NOMO-1 treated with DMSO at 0.1 percent for 48 hours (cell line): ENCODE measurements around the gene TRIM66.

Source experiments
- DNase-seq: peaks from one replicate; lab custom pipeline; 2025; ENCODE audit not compliant: unreplicated experiment; lab: John Stamatoyannopoulos, UW

Gene TRIM66

DNA sequence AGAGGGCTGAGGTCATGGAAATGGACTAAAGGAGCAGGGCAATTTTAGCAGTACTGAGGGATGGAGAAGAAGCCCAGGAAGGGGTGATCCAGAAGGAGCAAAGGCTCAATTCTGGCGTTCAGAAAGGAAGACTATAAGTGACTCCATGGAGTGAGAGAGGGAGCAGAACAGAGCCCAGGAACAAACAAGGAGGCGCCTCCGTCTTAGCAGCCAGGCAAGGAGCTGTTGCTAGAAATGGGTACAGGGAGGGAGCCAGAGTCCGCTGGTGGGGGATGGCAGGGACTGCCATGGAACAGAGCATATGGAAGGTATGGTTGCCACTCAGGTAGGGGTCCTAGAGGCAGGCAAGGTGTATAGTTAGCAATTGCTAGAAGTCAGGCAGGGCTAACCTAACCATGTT is 68.0 kb downstream of the TRIM66 start:
- DNase-seq: no peak

DNA sequence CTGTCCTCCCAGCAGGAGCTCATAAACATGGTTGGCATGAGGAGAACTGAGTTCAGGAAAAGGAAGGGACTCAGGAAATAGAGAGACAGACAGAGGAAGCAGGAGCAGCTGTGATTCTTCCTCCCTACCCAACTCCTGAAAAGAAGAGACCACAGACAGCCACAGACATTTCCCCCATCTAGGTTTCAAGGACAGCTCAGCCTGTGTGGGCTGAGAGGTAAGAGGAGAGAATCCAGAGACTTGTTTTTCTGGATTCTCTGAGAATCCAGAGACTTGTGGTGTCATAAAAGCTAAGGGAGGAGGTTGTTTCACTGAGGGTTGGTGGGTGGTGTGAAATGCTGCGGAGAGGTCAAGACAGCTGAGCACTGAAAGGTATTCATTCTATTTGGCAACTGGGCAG is 69.4 kb downstream of the TRIM66 start:
- DNase-seq: no peak

- DNase-seq: no peak
These were observed 69.9 kb downstream of the TRIM66 start for GRCh38 chr11:8612522-8612921.

DNA sequence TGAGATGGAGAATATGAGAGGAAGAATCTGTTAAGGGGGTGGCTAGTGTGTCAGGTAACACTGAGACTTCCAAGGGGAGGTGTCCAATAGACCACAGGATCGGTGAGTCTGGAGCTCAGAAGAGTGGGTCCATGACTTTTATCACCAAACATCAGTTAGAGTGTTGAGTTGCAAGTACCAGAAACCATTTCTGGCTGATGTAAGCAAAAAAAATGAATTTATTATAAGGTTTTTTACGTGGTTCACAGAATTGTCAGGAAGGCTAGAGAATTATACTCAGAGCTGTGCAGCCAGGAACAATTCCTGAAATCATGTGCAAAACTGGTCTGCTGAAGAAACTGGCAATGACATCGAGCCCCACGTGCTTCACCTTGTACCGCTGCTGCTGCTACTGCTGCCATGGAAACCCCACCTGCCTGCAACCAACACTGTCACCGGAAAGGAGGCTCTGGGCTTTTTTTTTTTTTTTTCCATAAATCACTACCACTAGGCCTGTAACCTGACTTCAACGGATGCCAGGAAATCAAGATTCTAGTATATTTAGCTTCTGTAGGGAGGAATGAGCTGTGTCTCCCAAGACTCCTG is 71.8 kb downstream of the TRIM66 start:
- no peak for DNase-seq

DNA sequence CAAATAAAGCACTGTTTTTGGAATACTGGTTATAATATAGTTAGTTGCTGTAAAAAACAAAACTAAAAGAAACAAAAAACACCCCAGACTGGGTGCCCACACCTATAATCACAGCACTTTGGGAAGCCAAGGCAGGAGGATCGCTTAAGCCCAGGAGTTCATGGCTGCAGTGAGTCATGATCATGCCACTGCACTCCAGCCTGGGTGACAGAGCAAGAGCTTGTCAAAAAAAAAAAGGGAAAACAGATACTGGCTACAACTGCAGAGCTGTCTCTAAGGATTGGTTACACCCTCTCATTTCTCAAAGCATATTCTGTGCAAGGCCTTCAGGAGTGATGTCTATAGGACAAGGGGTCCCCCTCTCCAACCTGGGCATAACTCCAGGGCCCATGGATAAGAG is 73.8 kb downstream of the TRIM66 start:
- DNase-seq: no peak

GRCh38 chr11:8605971-8606563 is 76.4 kb downstream of the TRIM66 start:
- no peak for DNase-seq

GRCh38 chr11:8604078-8604723 is 78.3 kb downstream of the TRIM66 start:
- peak; percentile 57 for DNase-seq

- no peak for DNase-seq
These were observed 78.8 kb downstream of the TRIM66 start for GRCh38 chr11:8603696-8604077.

DNA sequence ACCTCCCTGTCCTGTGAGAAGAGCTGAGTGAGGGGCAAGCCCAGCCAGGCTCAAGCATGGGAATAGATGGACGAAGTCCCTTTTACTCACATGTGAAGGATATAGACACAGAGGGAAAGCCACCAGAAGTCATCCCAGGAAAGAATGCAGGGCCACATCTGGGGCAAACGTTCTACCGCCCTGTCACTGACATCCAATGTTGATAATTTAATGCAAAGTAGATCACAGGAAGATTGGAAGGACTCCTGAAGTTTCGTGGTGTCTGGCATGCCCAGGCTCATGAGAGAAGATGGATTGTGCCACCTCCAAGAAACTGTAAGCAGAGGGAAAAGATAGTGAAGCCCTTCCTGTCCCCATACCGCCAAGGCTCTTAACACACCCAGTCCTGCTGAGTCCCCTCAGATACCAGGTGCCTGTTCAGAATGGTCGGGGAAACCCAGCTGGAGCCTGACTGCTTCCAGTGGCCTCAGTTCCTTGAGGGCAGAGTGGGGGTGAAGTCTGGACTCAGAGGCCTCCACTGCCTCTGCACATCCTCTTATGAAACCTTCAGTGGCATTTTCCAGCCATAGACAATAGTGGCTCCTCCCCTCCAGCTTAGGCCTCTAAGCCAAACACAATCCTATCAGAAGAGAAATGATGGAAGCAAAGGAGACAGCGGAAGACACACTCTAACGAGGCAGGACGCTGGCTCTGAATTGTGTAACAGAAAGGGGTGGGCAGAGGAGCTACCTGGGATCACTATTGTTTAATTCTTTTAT is 80.9 kb downstream of the TRIM66 start:
- DNase-seq: no peak

DNA sequence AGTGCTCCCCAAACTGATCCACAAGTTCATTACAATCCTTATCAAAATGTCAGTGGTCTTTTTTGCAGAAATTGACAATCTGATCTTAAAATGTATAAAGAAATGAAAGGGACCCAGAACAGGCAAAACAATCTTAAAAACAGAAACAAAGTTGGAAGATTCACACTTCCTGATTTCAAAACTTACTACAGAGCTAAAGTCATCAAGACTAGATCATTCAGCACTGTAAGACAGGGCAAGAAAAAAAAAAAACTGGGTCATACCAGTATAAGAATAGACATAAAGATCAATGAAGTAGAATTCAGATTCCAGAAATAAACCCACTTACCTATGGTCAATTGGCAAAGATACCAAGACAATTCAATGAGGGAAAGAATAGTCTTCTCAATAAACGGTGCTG is 84.0 kb downstream of the TRIM66 start:
- peak; percentile 9 for DNase-seq

GRCh38 chr11:8597182-8597581 is 85.3 kb downstream of the TRIM66 start:
- peak; percentile 64 for DNase-seq

DNA sequence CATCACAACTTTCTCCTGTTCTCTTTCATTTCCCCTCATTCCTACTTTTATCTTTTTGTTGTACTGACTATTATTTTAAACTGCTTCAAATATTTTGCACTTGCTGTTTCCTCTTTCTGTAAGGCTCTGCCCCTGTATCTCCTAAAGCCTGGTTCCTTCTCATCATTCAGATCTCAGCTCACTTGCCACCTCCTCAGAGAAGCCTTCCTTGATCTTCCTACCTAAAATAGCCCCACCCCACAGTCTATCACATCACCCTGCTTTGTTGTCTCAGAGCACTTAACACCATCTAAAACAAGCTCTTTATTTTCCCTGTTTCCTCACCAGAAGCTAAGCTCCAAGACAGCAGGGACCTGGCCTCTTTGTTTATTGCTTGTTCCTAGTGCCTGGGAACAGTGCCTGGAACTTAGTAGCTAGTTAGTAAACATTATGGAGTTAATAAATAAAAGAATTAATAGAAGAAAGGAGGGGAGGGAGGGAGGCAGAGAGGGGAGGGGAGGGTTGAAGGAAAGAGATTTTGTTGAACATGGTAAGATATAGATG is 85.9 kb downstream of the TRIM66 start:
- no peak for DNase-seq

DNA sequence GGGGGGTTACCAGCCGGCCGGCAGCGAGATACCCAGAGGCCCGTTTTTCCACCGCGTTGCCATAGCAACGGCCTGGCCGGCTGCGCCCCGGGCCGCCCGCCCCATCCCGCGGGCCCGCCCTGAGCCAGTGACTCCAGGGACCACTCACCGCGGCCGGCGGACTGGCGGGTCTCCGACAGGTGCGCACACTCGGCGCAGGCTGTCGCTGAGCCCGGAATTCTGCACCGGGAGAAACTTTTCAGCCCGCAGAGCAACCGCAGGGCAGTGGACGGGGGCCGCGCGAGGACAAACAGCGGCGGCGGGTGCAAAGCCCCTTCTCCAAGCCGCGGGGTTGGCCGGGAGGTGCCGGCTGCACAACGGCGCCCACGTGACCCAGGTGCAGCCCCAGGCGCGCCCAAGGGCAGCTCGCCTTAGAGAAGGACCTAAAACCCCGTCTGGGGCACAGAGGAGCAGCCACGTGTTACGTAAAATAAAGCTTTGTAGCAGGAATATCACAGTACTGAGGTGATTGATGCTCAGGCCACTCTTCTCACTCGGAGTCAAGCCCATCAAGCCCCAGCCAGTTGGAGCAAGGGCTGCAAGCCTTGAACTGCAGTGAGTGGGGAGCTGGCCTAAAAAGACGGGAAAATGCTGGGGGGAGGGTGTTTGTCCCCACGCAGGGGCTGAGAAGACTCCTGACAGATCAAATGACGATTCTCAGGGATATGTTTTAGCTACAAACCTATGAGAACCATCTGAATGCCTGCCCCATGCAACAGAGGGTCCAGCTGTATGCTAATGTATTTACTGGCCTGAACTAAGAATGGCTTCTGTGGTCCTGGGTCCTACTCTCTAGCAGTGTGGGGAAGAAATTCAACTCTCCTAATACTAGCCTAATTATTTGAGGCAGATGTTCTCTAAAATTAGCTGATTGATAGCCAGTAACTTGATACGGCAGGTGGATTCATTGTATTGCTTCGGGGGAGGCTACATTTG is 88.2 kb downstream of the TRIM66 start, which contains the start of gene STK33:
TSS of gene STK33 (minus strand) at position 294 of the 975 bp plus-strand sequence. CDS start 119,323 bp downstream, outside the sequence.
- DNase-seq: peak; percentile 42

DNA sequence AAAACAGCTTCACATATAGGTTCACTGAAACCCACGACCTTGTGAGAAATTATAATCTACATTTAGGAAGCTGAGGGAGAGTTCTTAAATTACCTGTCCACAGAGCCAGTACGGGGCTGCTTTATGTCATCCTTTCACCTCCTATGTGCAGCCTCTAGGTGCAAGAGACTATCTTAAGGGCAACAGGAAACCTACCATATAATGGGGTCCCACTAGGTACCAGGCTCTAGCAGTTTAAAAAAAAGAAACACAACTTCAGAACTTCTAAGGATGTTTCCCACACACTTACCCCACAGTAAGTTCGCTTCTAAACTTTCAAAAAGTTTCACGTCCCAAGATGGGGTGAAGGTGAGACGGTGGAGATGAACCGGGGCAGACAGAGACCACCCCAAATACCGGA is 89.0 kb downstream of the TRIM66 start:
- no peak for DNase-seq

DNA sequence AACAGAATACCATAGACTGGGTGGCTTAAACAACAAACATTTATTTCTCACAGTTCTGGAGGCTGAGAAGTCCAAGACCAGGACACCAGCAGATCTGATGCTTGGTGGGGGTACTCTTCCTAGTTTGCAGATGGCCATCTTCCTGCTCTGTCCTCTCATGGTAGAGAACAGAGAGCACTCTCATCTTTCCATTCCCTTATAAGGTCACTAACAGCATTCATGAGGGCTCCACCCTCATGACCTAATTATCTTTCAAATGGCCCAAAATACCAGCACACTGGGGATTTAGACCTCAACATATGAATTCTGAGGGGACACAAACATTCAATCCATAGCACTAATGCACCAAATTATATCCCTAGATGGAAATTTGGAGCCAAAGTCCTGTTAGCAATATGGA is 94.5 kb downstream of the TRIM66 start:
- no peak for DNase-seq

DNA sequence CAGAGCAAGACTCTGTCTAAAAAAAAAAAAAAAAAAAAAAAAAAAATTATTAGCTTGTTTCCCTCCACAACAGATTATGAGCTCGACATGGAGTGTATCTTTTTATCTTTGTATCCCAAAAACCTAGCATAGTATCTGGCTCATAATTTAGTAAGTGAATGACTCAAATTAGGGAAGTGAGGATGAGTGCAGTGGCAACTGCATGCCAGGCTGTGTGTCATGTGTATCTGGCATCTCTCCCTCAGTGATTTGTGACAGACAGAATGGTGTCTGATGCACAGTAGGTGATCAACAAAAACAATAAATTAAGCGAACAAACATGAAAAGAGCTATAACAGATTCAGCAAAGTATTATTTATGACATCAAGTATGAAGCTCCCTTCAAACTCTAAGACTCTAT is 95.7 kb downstream of the TRIM66 start:
- no peak for DNase-seq

- peak; percentile 2 for DNase-seq
These were observed 96.3 kb downstream of the TRIM66 start for GRCh38 chr11:8586184-8586583.

- no peak for DNase-seq
These were observed 98.0 kb downstream of the TRIM66 start for GRCh38 chr11:8584511-8584910.

DNA sequence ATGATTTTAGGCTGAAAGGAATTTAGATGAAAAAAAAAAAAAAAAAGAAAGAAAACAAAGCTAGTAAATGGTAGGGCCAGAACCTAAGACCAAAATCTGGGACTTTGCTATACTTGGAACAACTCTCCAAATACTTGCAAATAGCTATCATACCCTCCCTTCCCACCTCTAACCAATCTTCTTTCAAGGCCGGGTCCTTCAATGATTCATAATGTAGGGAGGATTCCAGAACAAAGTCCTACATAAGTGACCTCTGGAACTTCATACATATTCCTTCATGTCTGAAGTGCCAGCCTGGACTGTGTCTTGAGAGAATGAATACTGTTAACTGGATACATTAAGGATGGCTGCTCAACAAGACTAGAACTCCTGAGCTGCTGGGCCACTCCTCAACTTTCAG is 98.4 kb downstream of the TRIM66 start:
- DNase-seq: no peak

DNA sequence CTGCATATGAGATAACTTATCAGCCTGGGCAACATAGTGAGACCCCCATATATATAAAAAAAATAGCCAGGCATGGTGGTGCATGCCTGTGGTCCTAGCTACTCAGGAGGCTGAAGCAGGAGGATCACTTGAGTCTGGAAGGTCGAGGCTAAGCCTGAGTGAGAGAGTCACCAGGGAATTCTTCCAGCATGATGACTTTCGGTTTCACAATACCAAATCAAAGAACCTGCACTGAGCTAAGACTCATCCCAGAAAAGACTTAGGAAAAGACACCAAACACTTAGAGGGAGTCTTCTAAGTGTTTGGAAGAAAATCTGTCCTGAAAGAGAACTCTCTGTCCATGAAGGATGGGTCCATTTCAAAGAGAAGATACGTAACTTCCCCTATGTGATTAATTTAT is 101.2 kb downstream of the TRIM66 start:
- DNase-seq: no peak
